Measurements from ENCODE around the gene PLCL1. TPM values are rescaled to one million over a fixed set of nuclear protein-coding genes. Genes with fewer than 3 reads are reported as not detected.

PLCL1 gene
- total RNA-seq, 1 experiment from 2014 or later, result 0.07 TPM

GRCh38 chr2:197846777-197847176 is 42.4 kb downstream of the PLCL1 start:
- no TSS peak for BruUV-seq (replicated peaks)
- no peaks in the 10 kb centered on the region for H4K20me1 ChIP-seq (ENCODE audit: insufficient read depth)
- no peaks in the 10 kb centered on the region for H3K9me3 ChIP-seq (ENCODE audit: control insufficient read depth in 1 of 2, insufficient read depth in 1 of 2, low read depth in 1 of 2, low read length in 2 of 2)
- H3K36me3 ChIP-seq (ENCODE audit: control insufficient read depth in 1 of 2, insufficient read depth in 2 of 2, low read length in 2 of 2), result no peaks in the 10 kb centered on the region
- H3K4me3 ChIP-seq (replicated peaks in 1 of 2; ENCODE audit: low read depth in 1 of 2, low read length in 2 of 2), result no peak overlapping the region
- DNase-seq (ENCODE audit: low read depth, low spot score), result no peak
- no peaks in the 10 kb centered on the region for H3K9me2 ChIP-seq (ENCODE audit: insufficient read depth)
- intact Hi-C loops (cut with micrococcal nuclease), result no loop called here
- no peak overlapping the region for H3K4me2 ChIP-seq (ENCODE audit: low read length)
- H3K79me2 ChIP-seq (ENCODE audit: insufficient read depth, low read length), result no peaks in the 10 kb centered on the region
- ChIA-PET CTCF (no interaction called here), POLR2A (interaction anchor here (0.9 kb wide), 1 partner anchor 9 kb away, joined by 3 read pairs; no protein-coding TSS in a partner anchor), RAD21 (ENCODE audit: low non-redundant PET in 1 of 2, low total read pairs in 2 of 2, uncharacterized antibody in 2 of 2, unreplicated experiment in 2 of 2) (no interaction called here)
- ATAC-seq, result no peak
- TF ChIP-seq FOSL1 (IDR thresholded peaks at IDR 0.05; ENCODE audit: low read depth), result no peak
- TF ChIP-seq, protein P1, sequence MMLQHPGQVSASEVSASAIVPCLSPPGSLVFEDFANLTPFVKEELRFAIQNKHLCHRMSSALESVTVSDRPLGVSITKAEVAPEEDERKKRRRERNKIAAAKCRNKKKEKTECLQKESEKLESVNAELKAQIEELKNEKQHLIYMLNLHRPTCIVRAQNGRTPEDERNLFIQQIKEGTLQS (IDR thresholded peaks at IDR 0.05), result no peak
- no peak for TF ChIP-seq YY1 (IDR thresholded peaks at IDR 0.05; ENCODE audit: extremely low read depth, insufficient replicate concordance, low read depth, low read length)
- no peak for TF ChIP-seq POLR2AphosphoS5 (IDR thresholded peaks at IDR 0.05; ENCODE audit: low read depth, low read length)
- no peak for TF ChIP-seq EZH2 (IDR thresholded peaks at IDR 0.05)
- no peak for TF ChIP-seq CBX3 (IDR thresholded peaks at IDR 0.05; ENCODE audit: low read depth)
- no peak for TF ChIP-seq ZFX (IDR thresholded peaks at IDR 0.05)
- TF ChIP-seq, protein P2, sequence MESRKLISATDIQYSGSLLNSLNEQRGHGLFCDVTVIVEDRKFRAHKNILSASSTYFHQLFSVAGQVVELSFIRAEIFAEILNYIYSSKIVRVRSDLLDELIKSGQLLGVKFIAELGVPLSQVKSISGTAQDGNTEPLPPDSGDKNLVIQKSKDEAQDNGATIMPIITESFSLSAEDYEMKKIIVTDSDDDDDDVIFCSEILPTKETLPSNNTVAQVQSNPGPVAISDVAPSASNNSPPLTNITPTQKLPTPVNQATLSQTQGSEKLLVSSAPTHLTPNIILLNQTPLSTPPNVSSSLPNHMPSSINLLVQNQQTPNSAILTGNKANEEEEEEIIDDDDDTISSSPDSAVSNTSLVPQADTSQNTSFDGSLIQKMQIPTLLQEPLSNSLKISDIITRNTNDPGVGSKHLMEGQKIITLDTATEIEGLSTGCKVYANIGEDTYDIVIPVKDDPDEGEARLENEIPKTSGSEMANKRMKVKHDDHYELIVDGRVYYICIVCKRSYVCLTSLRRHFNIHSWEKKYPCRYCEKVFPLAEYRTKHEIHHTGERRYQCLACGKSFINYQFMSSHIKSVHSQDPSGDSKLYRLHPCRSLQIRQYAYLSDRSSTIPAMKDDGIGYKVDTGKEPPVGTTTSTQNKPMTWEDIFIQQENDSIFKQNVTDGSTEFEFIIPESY (IDR thresholded peaks at IDR 0.05; ENCODE audit: extremely low read depth, insufficient replicate concordance, low read length), result no peak
- TF ChIP-seq, protein P3, sequence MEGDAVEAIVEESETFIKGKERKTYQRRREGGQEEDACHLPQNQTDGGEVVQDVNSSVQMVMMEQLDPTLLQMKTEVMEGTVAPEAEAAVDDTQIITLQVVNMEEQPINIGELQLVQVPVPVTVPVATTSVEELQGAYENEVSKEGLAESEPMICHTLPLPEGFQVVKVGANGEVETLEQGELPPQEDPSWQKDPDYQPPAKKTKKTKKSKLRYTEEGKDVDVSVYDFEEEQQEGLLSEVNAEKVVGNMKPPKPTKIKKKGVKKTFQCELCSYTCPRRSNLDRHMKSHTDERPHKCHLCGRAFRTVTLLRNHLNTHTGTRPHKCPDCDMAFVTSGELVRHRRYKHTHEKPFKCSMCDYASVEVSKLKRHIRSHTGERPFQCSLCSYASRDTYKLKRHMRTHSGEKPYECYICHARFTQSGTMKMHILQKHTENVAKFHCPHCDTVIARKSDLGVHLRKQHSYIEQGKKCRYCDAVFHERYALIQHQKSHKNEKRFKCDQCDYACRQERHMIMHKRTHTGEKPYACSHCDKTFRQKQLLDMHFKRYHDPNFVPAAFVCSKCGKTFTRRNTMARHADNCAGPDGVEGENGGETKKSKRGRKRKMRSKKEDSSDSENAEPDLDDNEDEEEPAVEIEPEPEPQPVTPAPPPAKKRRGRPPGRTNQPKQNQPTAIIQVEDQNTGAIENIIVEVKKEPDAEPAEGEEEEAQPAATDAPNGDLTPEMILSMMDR (IDR thresholded peaks at IDR 0.05 in 2 of 3, conservative IDR thresholded peaks at IDR 0.05 in 1 of 3; ENCODE audit: borderline replicate concordance in 1 of 3, insufficient read depth in 1 of 3, low read depth in 2 of 3, low read length in 2 of 3), result no peak
- TF ChIP-seq SP1 (IDR thresholded peaks at IDR 0.05; ENCODE audit: low read depth), result no peak
- no peak for TF ChIP-seq EGR1 (IDR thresholded peaks at IDR 0.05; ENCODE audit: low read depth)
- TF ChIP-seq TCF7L2 (IDR thresholded peaks at IDR 0.05; ENCODE audit: borderline replicate concordance, extremely low read depth, insufficient read depth, insufficient read length), result no peak
- TF ChIP-seq EZH2phosphoT487 (IDR thresholded peaks at IDR 0.05; ENCODE audit: borderline replicate concordance), result no peak
- TF ChIP-seq, protein P4, sequence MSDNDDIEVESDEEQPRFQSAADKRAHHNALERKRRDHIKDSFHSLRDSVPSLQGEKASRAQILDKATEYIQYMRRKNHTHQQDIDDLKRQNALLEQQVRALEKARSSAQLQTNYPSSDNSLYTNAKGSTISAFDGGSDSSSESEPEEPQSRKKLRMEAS (IDR thresholded peaks at IDR 0.05), result no peak
- TF ChIP-seq SRF (IDR thresholded peaks at IDR 0.05; ENCODE audit: low read depth), result no peak
- TF ChIP-seq REST (IDR thresholded peaks at IDR 0.05; ENCODE audit: low read depth), result no peak
- TF ChIP-seq CEBPB (IDR thresholded peaks at IDR 0.05; ENCODE audit: low read depth), result no peak
- TF ChIP-seq RAD21 (IDR thresholded peaks at IDR 0.05; ENCODE audit: low read depth), result no peak
- no peak for TF ChIP-seq ELF1 (IDR thresholded peaks at IDR 0.05; ENCODE audit: borderline replicate concordance, low read depth)
- TF ChIP-seq ZNF274 (IDR thresholded peaks at IDR 0.05; ENCODE audit: low read depth, low read length), result no peak
- no peak overlapping the region for H2AFZ ChIP-seq (ENCODE audit: low read depth, low read length, poor library complexity, severe bottlenecking)
- no peak overlapping the region for H3K9ac ChIP-seq (ENCODE audit: low read length)
- H3K27ac ChIP-seq (ENCODE audit: low read depth, low read length), result no peak overlapping the region
- peaks cover 70% of the 10 kb centered on the region for H3K27me3 ChIP-seq (ENCODE audit: insufficient read depth, low read length)
- H3K4me1 ChIP-seq (ENCODE audit: control insufficient read depth in 1 of 2, insufficient read depth in 2 of 2, low read length in 2 of 2), result no peaks in the 10 kb centered on the region

All from HCT116 (cell line).